Panc1 (cell line): ENCODE data around the gene TULP4. TPM values are rescaled to one million over a fixed set of nuclear protein-coding genes. Genes with fewer than 3 reads are reported as not detected.

Experiments used
- ATAC-seq: fragments of 200-7000 bp; cut with Tn5 transposase; 2 replicates; pipeline ENCODE4 v1.9.1; 2020; ENCODE audit warnings: mild to moderate bottlenecking, moderate library complexity
- BruUV-seq: library from RNA; stranded (reverse); fragments of 400-500 nt; replicated peaks from 2 replicates; lab custom pipeline; 2021; lab: Mats Ljungman, UMichigan
- CTCF ChIA-PET: fragments of 300-600 bp; sonication (Branson Sonifier 250); formaldehyde crosslinking; loops from one replicate; lab custom pipeline; 2022; ENCODE audit warnings: antibody characterized with exemption; lab: Charles Lee
- POLR2A ChIA-PET: fragments of 300-600 bp; sonication (Branson Sonifier 250); formaldehyde crosslinking; loops from one replicate; lab custom pipeline; 2022; ENCODE audit warnings: antibody characterized with exemption; lab: Charles Lee
- DNase-seq: peaks from one replicate; pipeline ENCODE4 v3.0.0-alpha.2; 2010; ENCODE audit warnings: low read depth, low spot score
- H3K27ac ChIP-seq: 2 replicates; pipeline ENCODE4 v1.5.1; 2011; ENCODE audit warnings: mild to moderate bottlenecking, low read length, inconsistent platforms
- H3K27me3 ChIP-seq: fragments of 200-500 bp; sonication (Bioruptor generic); 2 replicates; pipeline ENCODE4 v1.6.0; 2014; ENCODE audit warnings: low read length, inconsistent platforms; ENCODE audit not compliant: control insufficient read depth, insufficient read depth
- H3K36me3 ChIP-seq: fragments of 200-500 bp; sonication (Bioruptor generic); 2 replicates; pipeline ENCODE4 v1.5.1; 2014; ENCODE audit warnings: inconsistent platforms, mild to moderate bottlenecking, low read length, moderate library complexity; ENCODE audit not compliant: control insufficient read depth, insufficient read depth
- H3K4me1 ChIP-seq: 2 replicates; pipeline ENCODE4 v1.5.1; 2011; ENCODE audit warnings: inconsistent platforms, mild to moderate bottlenecking, low read length, moderate library complexity; ENCODE audit not compliant: control insufficient read depth, insufficient read depth
- H3K4me3 ChIP-seq, 2 experiments: 2 replicates each; pipeline ENCODE4 v1.5.1; 2011 to 2012; ENCODE audit warnings: low read depth in 2 of 2, low read length in 2 of 2, mild to moderate bottlenecking in 2 of 2, inconsistent platforms in 1 of 2, moderate library complexity in 1 of 2
- H3K9me3 ChIP-seq: fragments of 200-500 bp; sonication (Bioruptor generic); 2 replicates; pipeline ENCODE4 v1.5.1; 2014; ENCODE audit warnings: low read depth, mild to moderate bottlenecking, inconsistent platforms, low read length, moderate library complexity; ENCODE audit not compliant: control insufficient read depth, insufficient read depth
- POLR2AphosphoS5 ChIP-seq: IDR thresholded peaks from 2 replicates; pipeline ENCODE4 v1.6.1; 2012; ENCODE audit warnings: mild to moderate bottlenecking, low read depth, low read length, moderate library complexity
- SIN3A ChIP-seq: IDR thresholded peaks from 2 replicates; pipeline ENCODE4 v1.6.1; 2012; ENCODE audit warnings: low read depth, mild to moderate bottlenecking, low read length, moderate library complexity, borderline replicate concordance; ENCODE audit not compliant: insufficient read depth
- TCF7L2 ChIP-seq: IDR thresholded peaks from 2 replicates; pipeline ENCODE4 v1.6.1; 2011; ENCODE audit warnings: mild to moderate bottlenecking, low read depth, low read length, inconsistent platforms
- in situ Hi-C: cut with HindIII; loops from 2 replicates; pipeline ENCODE4 v1.10.0; 2016; ENCODE audit warnings: low sequenced_read_pairs, low pct_unique_long_range_greater_than_20kb
- intact Hi-C: fragments of 100-400 bp; cut with micrococcal nuclease; formaldehyde crosslinking; loops from one replicate; pipeline ENCODE4 v1.10.0; 2022; ENCODE audit not compliant: unreplicated experiment
- total RNA-seq: library from RNA; stranded (reverse); gene quantifications from one replicate; pipeline ENCODE4 v1.2.1, GENCODE V29; 2021; ENCODE audit not compliant: unreplicated experiment
- TF ChIP-seq, protein P1 (sequence below): fragments of 450-650 bp; IDR thresholded peaks from 2 replicates; pipeline ENCODE4 v1.5.1; 2017; ENCODE audit warnings: mild to moderate bottlenecking
- TF ChIP-seq, protein P2 (sequence below), 2 experiments: IDR thresholded peaks; 2 replicates each; pipeline ENCODE4 v1.6.1; 2011 to 2012; ENCODE audit warnings: low read depth in 2 of 2, control low read depth in 1 of 2, low read length in 1 of 2, mild to moderate bottlenecking in 1 of 2, moderate library complexity in 1 of 2; ENCODE audit not compliant: insufficient read depth in 1 of 2

TULP4 gene
- total RNA-seq, 1 experiment from 2014 or later = 105 TPM

DNA sequence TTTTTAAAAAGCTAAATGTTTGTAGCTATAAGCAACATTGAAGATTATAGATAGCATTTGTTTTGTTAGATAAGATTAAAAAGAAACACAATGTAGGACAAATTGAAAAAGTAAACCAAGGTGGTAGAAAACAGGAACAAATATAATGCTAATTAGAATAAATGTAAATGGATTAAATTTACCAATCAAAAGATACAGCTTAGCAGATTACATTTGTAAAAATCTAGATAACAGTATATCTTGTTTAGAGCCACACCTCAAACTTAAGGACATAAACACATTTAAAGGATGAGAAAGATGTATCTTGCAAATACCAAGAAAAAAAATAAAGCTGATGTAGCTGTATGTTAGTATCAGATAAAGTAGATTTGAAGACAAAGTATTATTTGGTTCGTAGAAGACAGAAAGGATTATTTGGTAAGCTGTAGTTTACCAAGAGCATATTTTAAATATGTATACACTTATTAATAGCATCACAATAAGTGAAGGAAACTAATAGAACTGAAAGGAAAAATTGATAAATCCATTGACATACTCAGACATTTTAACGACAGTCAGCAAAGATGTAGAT, 107.2 kb downstream of the TULP4 start:
- no peaks in the 10 kb centered on the region for H3K36me3 ChIP-seq
- peaks cover 7% of the 10 kb centered on the region; the same call in 1 of the 2 replicates for H3K9me3 ChIP-seq
- BruUV-seq = no TSS peak
- intact Hi-C loops = no loop called here
- no peaks in the 10 kb centered on the region for H3K27me3 ChIP-seq
- in situ Hi-C loops = no loop called here
- DNase-seq = no peak
- POLR2A ChIA-PET = interaction anchor here (0.6 kb wide), 1 partner anchor 154 kb away, joined by 3 read pairs; no protein-coding TSS in a partner anchor
- ATAC-seq = no peak
- H3K27ac ChIP-seq = no peak overlapping the region
- TF ChIP-seq, protein P1, sequence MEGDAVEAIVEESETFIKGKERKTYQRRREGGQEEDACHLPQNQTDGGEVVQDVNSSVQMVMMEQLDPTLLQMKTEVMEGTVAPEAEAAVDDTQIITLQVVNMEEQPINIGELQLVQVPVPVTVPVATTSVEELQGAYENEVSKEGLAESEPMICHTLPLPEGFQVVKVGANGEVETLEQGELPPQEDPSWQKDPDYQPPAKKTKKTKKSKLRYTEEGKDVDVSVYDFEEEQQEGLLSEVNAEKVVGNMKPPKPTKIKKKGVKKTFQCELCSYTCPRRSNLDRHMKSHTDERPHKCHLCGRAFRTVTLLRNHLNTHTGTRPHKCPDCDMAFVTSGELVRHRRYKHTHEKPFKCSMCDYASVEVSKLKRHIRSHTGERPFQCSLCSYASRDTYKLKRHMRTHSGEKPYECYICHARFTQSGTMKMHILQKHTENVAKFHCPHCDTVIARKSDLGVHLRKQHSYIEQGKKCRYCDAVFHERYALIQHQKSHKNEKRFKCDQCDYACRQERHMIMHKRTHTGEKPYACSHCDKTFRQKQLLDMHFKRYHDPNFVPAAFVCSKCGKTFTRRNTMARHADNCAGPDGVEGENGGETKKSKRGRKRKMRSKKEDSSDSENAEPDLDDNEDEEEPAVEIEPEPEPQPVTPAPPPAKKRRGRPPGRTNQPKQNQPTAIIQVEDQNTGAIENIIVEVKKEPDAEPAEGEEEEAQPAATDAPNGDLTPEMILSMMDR = no peak
- TF ChIP-seq POLR2AphosphoS5 (no peak), SIN3A (no peak), TCF7L2 (no peak)
- TF ChIP-seq, protein P2, sequence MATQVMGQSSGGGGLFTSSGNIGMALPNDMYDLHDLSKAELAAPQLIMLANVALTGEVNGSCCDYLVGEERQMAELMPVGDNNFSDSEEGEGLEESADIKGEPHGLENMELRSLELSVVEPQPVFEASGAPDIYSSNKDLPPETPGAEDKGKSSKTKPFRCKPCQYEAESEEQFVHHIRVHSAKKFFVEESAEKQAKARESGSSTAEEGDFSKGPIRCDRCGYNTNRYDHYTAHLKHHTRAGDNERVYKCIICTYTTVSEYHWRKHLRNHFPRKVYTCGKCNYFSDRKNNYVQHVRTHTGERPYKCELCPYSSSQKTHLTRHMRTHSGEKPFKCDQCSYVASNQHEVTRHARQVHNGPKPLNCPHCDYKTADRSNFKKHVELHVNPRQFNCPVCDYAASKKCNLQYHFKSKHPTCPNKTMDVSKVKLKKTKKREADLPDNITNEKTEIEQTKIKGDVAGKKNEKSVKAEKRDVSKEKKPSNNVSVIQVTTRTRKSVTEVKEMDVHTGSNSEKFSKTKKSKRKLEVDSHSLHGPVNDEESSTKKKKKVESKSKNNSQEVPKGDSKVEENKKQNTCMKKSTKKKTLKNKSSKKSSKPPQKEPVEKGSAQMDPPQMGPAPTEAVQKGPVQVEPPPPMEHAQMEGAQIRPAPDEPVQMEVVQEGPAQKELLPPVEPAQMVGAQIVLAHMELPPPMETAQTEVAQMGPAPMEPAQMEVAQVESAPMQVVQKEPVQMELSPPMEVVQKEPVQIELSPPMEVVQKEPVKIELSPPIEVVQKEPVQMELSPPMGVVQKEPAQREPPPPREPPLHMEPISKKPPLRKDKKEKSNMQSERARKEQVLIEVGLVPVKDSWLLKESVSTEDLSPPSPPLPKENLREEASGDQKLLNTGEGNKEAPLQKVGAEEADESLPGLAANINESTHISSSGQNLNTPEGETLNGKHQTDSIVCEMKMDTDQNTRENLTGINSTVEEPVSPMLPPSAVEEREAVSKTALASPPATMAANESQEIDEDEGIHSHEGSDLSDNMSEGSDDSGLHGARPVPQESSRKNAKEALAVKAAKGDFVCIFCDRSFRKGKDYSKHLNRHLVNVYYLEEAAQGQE (IDR thresholded peaks at IDR 0.05; ENCODE audit: insufficient read depth in 1 of 2, low read depth in 2 of 2, low read length in 1 of 2) = no peak
- CTCF ChIA-PET = no interaction called here
- H3K4me1 ChIP-seq = no peaks in the 10 kb centered on the region
- H3K4me3 ChIP-seq = no peak overlapping the region

DNA sequence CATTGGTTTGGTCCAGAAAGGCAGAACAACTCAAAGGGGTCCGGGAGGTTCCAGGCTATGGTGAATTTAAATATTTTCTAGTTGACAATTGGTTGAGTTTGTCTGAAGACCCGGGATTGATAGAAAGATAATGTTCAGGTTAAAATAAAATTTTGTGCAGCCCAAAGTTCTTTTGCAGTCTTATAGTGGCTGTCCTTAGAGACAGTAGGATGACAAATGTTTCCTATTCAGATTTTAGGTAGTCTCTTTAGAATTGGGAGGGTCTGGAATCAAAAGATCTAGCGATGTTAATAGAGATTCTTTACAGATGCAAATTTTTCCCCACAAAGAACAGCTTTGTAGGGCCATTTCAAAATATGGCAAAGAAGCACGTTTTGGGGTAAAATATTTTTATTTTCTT, 109.1 kb downstream of the TULP4 start:
- DNase-seq (no peak), ATAC-seq (no peak)
- no peak overlapping the region for H3K4me3 ChIP-seq
- no peaks in the 10 kb centered on the region for H3K4me1 ChIP-seq
- no peaks in the 10 kb centered on the region for H3K27me3 ChIP-seq
- intact Hi-C loops (no loop called here), in situ Hi-C loops (no loop called here)
- peaks cover 7% of the 10 kb centered on the region; the same call in 1 of the 2 replicates for H3K9me3 ChIP-seq
- POLR2A ChIA-PET = no interaction called here
- H3K36me3 ChIP-seq = no peaks in the 10 kb centered on the region
- CTCF ChIA-PET = no interaction called here
- no TSS peak for BruUV-seq
- TF ChIP-seq, protein P2 (IDR thresholded peaks at IDR 0.05; ENCODE audit: insufficient read depth in 1 of 2, low read depth in 2 of 2, low read length in 1 of 2) = no peak
- H3K27ac ChIP-seq = no peak overlapping the region
